WTC11 (cell line): Measurements from ENCODE around the gene RTP2.

Source experiments
- ATF2 ChIP-seq: sonication (generic); formaldehyde crosslinking; IDR thresholded peaks from 2 replicates; pipeline ENCODE4 v1.8.1; 2022; ENCODE audit warnings: low read depth, missing genetic modification reagents, borderline replicate concordance
- CBFB ChIP-seq: sonication (generic); formaldehyde crosslinking; IDR thresholded peaks from 2 replicates; pipeline ENCODE4 v1.8.1; 2022; ENCODE audit warnings: mild to moderate bottlenecking, low read depth, missing genetic modification reagents
- CTCF ChIP-seq: fragments of 200-600 bp; IDR thresholded peaks from 2 replicates; pipeline ENCODE4 v1.8.0; 2022; ENCODE audit warnings: antibody characterized with exemption
- EMX1 ChIP-seq: fragments of 250-450 bp; sonication (Bioruptor Pico); IDR thresholded peaks from 2 replicates; pipeline ENCODE4 v1.8.0; 2021; ENCODE audit warnings: mild to moderate bottlenecking
- ESRRA ChIP-seq: sonication (generic); formaldehyde crosslinking; IDR thresholded peaks from 2 replicates; pipeline ENCODE4 v1.8.1; 2022; ENCODE audit warnings: mild to moderate bottlenecking, missing genetic modification reagents, borderline replicate concordance
- GABPB1 ChIP-seq: sonication (generic); formaldehyde crosslinking; IDR thresholded peaks from 2 replicates; pipeline ENCODE4 v1.8.1; 2023; ENCODE audit warnings: mild to moderate bottlenecking, missing genetic modification reagents
- GRHL2 ChIP-seq: fragments of 250-450 bp; sonication (Bioruptor Pico); IDR thresholded peaks from 2 replicates; pipeline ENCODE4 v1.8.0; 2022; ENCODE audit warnings: mild to moderate bottlenecking, moderate library complexity; ENCODE audit not compliant: insufficient replicate concordance, severe bottlenecking
- NFE2L1 ChIP-seq: sonication (generic); formaldehyde crosslinking; IDR thresholded peaks from 2 replicates; pipeline ENCODE4 v1.8.1; 2023; ENCODE audit warnings: missing genetic modification reagents
- NFYB ChIP-seq: sonication (generic); formaldehyde crosslinking; conservative IDR thresholded peaks from 2 replicates; pipeline ENCODE4 v1.8.0; 2022; ENCODE audit warnings: low read depth, missing genetic modification reagents
- NR1H2 ChIP-seq: sonication (generic); formaldehyde crosslinking; IDR thresholded peaks from 2 replicates; pipeline ENCODE4 v1.9.0; 2021; ENCODE audit warnings: mild to moderate bottlenecking, moderate library complexity, missing genetic modification reagents
- SP1 ChIP-seq: sonication (generic); formaldehyde crosslinking; conservative IDR thresholded peaks from 2 replicates; pipeline ENCODE4 v1.8.1; 2022; ENCODE audit warnings: missing genetic modification reagents
- TEAD4 ChIP-seq: sonication (generic); formaldehyde crosslinking; IDR thresholded peaks from 2 replicates; pipeline ENCODE4 v1.8.0; 2022; ENCODE audit warnings: mild to moderate bottlenecking, missing genetic modification reagents
- ZNF121 ChIP-seq: sonication (generic); formaldehyde crosslinking; IDR thresholded peaks from 2 replicates; pipeline ENCODE4 v1.8.0; 2023; ENCODE audit warnings: missing genetic modification reagents
- TF ChIP-seq, protein P1 (sequence below): sonication (generic); formaldehyde crosslinking; IDR thresholded peaks from 2 replicates; pipeline ENCODE4 v1.8.1; 2023; ENCODE audit warnings: mild to moderate bottlenecking, missing genetic modification reagents, borderline replicate concordance

DNA sequence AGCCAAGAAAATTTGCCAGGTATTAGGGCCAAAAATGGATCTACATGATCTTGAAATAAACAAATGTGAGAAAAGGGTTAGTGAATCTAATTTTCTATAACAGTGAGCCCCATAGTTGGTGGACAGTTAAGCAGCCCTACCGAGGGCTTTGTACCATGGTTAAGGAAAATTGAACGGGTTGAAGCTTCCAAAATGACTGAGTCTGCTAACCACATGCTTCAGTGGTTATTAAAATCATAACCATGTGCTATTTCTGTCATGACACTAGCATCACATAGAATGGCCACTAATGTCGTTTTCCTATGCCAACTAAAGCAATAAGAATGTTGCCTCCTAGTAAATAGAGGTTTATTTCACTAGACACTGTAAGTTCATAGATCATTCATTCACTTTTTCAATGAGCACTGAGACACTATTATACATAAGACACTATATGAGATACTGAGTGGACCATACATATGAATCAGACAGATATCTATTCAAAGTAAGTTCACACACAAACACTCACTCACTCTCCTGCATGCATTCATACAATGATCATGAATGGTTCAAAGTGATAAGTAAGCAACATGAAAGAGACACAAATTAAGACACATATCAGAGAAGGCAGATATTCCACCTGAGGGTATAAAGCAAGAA lies 36.5 kb downstream of the RTP2 start:
- TF ChIP-seq GRHL2 (CRISPR knock-in tag) (no peak), CTCF (no peak), TEAD4 (no peak), NR1H2 (CRISPR knock-in tag) (no peak), CBFB (CRISPR knock-in tag) (no peak), ESRRA (CRISPR knock-in tag) (no peak), EMX1 (CRISPR knock-in tag) (no peak), GABPB1 (CRISPR knock-in tag) (no peak), ZNF121 (CRISPR knock-in tag) (no peak), NFYB (CRISPR knock-in tag) (no peak), SP1 (no peak), NFE2L1 (no peak), ATF2 (CRISPR knock-in tag) (no peak)
- TF ChIP-seq, protein P1, sequence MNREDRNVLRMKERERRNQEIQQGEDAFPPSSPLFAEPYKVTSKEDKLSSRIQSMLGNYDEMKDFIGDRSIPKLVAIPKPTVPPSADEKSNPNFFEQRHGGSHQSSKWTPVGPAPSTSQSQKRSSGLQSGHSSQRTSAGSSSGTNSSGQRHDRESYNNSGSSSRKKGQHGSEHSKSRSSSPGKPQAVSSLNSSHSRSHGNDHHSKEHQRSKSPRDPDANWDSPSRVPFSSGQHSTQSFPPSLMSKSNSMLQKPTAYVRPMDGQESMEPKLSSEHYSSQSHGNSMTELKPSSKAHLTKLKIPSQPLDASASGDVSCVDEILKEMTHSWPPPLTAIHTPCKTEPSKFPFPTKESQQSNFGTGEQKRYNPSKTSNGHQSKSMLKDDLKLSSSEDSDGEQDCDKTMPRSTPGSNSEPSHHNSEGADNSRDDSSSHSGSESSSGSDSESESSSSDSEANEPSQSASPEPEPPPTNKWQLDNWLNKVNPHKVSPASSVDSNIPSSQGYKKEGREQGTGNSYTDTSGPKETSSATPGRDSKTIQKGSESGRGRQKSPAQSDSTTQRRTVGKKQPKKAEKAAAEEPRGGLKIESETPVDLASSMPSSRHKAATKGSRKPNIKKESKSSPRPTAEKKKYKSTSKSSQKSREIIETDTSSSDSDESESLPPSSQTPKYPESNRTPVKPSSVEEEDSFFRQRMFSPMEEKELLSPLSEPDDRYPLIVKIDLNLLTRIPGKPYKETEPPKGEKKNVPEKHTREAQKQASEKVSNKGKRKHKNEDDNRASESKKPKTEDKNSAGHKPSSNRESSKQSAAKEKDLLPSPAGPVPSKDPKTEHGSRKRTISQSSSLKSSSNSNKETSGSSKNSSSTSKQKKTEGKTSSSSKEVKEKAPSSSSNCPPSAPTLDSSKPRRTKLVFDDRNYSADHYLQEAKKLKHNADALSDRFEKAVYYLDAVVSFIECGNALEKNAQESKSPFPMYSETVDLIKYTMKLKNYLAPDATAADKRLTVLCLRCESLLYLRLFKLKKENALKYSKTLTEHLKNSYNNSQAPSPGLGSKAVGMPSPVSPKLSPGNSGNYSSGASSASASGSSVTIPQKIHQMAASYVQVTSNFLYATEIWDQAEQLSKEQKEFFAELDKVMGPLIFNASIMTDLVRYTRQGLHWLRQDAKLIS, result no peak
